ENCODE data around the gene KRT82. TPM values are rescaled to one million over a fixed set of nuclear protein-coding genes. Genes with fewer than 3 reads are reported as not detected.

Gene KRT82
- total RNA-seq, 2 experiments from 2014 or later, result not detected

DNA sequence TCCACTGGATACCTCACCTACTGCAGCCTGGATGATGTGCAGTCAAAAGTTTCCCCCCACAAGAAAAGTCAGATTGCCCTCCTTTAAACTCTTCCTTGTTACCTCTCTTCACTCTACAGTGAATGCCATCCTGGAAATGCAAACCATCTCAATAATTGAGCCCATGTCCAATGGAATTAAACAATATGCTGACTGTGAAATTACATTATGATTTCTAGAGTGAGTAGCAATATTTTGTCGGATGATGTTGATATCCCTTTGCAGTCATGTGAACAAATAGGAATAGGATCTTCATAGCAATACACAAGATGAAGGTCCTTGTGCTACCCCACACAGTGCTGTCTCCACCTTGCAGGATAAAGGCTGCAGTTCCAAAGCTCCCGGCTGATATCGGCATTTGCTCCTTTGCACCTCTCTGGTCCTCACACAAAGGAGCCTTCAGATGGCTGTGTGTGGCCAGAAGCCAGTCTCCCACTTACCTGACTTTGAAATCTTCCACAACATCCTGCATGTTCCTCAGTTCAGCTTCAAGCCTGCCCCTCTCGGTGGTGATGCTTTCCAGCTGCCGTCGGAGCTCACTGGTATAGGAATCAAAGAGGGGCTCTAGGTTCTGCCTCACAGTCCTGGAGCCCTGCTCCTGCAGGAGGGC is 26.5 kb upstream of the KRT82 start:
- intact Hi-C loops (cut with micrococcal nuclease), result no loop called here
- H3K9me3 Mint-ChIP-seq, result no peaks in the 10 kb centered on the region
- no peaks in the 10 kb centered on the region for H3K36me3 Mint-ChIP-seq
- no peak for DNase-seq
- H3K27me3 Mint-ChIP-seq, result peaks cover 11% of the 10 kb centered on the region
- ChIA-PET POLR2A (no interaction called here), CTCF (no interaction called here)
- H3K27ac Mint-ChIP-seq, result no peak overlapping the region
- H3K4me3 Mint-ChIP-seq, result no peak overlapping the region
- no peaks in the 10 kb centered on the region for H3K4me1 Mint-ChIP-seq (ENCODE audit: low read depth)

DNA sequence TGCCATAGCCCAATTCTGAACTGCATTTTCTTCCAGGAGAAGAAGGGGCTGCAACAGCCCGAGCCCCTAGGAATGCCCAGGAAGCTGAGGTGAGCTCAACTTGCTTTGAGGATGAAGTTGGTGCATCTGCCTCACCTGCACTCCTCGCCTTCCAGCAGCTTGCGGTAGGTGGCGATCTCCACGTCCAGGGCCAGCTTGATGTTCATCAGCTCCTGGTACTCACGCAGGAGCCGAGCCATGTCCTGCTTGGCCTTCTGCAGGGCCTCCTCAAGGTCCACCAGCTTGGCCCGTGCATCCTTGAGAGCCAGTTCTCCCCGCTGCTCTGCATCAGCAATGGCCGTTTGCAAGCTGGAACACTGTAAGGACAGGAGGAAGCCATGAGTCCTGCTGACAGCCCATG is 22.0 kb upstream of the KRT82 start:
- Mint-ChIP-seq H3K9me3 (no peaks in the 10 kb centered on the region), H3K27me3 (peaks cover 12% of the 10 kb centered on the region), H3K4me3 (no peak overlapping the region), H3K4me1 (ENCODE audit: low read depth) (no peaks in the 10 kb centered on the region), H3K27ac (no peak overlapping the region), H3K36me3 (no peaks in the 10 kb centered on the region)
- ChIA-PET CTCF (interaction anchor here (0.6 to 2.2 kb wide), 4 partner anchors 33 to 452 kb away, joined by 3 to 8 read pairs (median 4); no protein-coding TSS in a partner anchor), POLR2A (no interaction called here)
- intact Hi-C loops (cut with micrococcal nuclease), result no loop called here
- DNase-seq, result no peak

DNA sequence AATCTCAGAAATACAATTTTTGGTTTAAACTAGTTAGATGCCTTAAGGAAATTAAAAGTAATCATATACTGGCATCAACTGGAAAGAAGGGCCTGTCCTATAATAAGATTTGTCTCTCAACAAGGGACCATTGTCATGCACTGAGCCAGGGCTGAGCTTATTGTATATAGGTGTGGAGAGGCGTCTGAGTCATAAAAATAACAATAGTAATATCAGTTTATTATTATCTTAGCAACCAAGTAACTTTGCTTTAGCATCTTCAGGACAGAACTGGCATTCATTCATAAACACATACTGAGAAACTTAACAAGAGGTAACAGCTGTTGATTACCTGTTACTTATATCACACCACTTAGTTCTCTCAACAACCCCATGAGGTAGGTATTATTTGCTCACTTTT is 20.9 kb upstream of the KRT82 start:
- DNase-seq, result no peak
- Mint-ChIP-seq H3K36me3 (no peaks in the 10 kb centered on the region), H3K4me1 (ENCODE audit: low read depth) (no peaks in the 10 kb centered on the region), H3K4me3 (no peak overlapping the region), H3K27ac (no peak overlapping the region), H3K9me3 (no peaks in the 10 kb centered on the region), H3K27me3 (peaks cover 8% of the 10 kb centered on the region)
- ChIA-PET POLR2A (no interaction called here), CTCF (interaction anchor here (1.4 to 2.2 kb wide), 2 partner anchors 32 to 453 kb away, joined by 3 to 8 read pairs; no protein-coding TSS in a partner anchor)
- intact Hi-C loops (cut with micrococcal nuclease), result no loop called here

DNA sequence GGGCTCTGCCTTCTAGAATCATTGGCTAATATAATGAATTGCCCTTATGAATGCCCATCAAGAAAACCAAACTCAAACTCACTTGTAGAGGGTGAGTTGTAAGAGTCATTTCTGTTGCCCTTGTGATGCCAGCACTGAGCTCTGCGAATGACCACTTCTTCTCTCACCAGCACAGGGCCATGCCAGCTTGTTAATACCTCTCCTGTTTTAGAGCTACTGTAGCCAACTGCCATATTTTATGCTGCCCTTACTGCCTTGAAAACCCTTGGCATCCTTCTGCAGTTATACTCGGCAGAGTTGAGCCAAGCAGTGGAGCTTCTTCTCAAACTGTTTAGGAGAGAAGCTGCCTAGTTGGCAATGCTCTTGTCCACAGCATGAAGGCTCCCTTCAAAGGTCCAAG is 19.9 kb upstream of the KRT82 start:
- Mint-ChIP-seq H3K9me3 (no peaks in the 10 kb centered on the region), H3K27ac (no peak overlapping the region), H3K4me3 (no peak overlapping the region), H3K27me3 (peaks cover 7% of the 10 kb centered on the region), H3K36me3 (no peaks in the 10 kb centered on the region), H3K4me1 (ENCODE audit: low read depth) (no peaks in the 10 kb centered on the region)
- no peak for DNase-seq
- intact Hi-C loops (cut with micrococcal nuclease), result no loop called here
- ChIA-PET POLR2A (no interaction called here), CTCF (no interaction called here)

DNA sequence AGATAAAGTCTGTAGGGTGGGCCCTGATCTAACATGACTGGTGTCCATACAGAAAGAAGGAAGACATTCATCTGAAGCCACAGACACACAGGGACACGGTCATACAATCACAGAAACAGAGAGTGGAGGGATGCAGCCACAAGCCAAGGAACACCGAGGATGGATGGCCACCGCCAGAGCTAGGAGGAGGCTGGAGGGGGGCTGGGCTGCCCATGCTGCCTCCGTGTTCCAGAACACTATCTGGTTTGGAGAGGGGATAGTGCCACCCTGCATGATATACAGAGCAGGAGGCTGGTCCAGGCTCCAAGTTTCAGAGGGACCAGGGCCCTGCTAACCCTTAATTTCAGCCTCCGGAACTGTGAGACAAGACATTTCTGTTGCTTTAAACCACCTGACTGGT is 19.3 kb upstream of the KRT82 start:
- no peak overlapping the region for H3K4me3 Mint-ChIP-seq
- H3K27ac Mint-ChIP-seq, result no peak overlapping the region
- POLR2A ChIA-PET, result no interaction called here
- CTCF ChIA-PET, result no interaction called here
- no peaks in the 10 kb centered on the region for H3K4me1 Mint-ChIP-seq (ENCODE audit: low read depth)
- H3K36me3 Mint-ChIP-seq, result no peaks in the 10 kb centered on the region
- H3K9me3 Mint-ChIP-seq, result no peaks in the 10 kb centered on the region
- DNase-seq, result no peak
- intact Hi-C loops (cut with micrococcal nuclease), result no loop called here
- H3K27me3 Mint-ChIP-seq, result peaks cover 7% of the 10 kb centered on the region

DNA sequence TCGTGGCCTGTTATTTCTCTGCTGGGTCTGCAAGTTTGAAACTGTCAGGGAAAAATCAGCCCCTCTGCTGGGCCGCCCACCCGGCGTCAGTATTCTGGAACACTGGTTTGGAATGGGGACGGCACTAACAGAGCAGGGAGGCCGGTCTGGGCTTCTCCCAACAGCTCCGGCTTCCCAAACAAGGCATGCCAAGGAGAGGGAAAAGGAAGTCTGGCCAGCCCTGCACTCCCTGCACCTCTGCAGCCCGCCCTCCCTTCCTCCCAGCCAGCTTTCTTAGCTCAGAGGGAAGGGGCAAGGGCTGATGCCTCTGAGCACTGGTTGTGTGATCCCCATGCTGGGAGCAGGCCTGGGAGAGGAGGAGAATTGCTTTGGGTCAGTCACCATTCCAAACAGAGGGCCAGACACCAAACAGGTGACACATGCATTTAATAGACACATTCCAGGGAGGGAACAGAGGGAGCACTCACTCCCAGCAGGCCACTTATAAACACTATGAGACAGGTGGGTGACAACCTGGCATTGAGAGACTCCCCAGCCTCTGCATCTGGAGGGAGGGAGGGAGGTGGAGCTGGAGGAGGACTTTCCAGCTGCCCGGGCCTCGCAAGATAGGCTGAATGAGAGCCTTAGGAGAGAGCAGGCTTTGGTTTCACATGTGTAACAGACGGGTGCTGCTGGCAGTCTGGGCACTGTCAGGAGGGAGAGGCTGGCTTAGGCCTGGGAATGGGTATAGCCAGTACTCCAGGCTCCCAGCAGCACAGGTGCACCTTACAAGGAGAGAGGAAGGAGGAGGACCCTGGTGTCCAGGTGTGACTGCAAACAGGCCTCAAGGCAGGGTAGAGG is 17.7 kb upstream of the KRT82 start:
- Mint-ChIP-seq H3K27ac (no peak overlapping the region), H3K9me3 (no peaks in the 10 kb centered on the region), H3K4me1 (ENCODE audit: low read depth) (no peaks in the 10 kb centered on the region), H3K4me3 (no peak overlapping the region), H3K36me3 (no peaks in the 10 kb centered on the region), H3K27me3 (peaks cover 7% of the 10 kb centered on the region)
- ChIA-PET POLR2A (no interaction called here), CTCF (no interaction called here)
- DNase-seq, result no peak
- intact Hi-C loops (cut with micrococcal nuclease), result no loop called here

DNA sequence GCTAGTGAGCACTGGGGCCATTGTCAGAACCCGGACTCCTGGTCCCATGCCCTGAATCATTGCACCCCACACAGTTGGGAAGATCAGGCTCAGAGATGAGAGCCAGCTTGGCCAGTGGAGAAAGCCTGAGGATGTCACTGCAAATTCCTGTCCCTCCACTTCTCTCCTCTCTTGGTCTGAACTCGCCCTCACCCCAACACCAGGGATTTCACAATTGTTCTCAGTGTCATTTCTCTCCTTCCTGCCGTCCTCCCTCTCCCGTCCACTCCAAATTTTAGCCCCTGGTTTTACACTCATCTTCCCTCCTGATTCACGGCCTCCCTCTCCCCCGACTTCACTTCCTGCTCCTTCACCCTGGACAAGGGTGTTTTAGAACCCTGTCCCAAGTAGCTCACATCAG is 16.9 kb upstream of the KRT82 start:
- no peaks in the 10 kb centered on the region for H3K9me3 Mint-ChIP-seq
- DNase-seq, result no peak
- ChIA-PET CTCF (no interaction called here), POLR2A (no interaction called here)
- intact Hi-C loops (cut with micrococcal nuclease), result no loop called here
- H3K27ac Mint-ChIP-seq, result no peak overlapping the region
- H3K4me3 Mint-ChIP-seq, result no peak overlapping the region
- no peaks in the 10 kb centered on the region for H3K36me3 Mint-ChIP-seq
- no peaks in the 10 kb centered on the region for H3K4me1 Mint-ChIP-seq (ENCODE audit: low read depth)
- H3K27me3 Mint-ChIP-seq, result peaks cover 7% of the 10 kb centered on the region

DNA sequence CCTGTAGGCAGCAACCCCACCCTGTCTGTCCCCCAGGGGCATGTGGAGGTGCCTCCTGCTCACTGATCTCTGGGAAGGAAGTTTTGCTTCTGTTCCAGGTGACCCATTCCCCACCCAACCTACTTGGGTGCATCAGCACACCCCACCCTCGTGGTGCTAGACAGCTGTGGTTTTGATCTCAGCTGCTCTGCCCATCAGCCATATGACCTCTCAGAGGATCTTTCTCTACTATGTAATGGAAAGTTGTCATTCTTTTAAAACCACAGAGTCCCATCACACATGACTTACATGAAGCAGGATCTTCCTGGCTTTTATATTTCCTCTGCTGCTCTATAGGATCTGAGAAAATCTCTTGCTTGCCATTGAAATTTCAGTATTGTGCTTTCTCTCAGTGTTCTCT is 13.5 kb upstream of the KRT82 start:
- H3K27ac Mint-ChIP-seq, result no peak overlapping the region
- POLR2A ChIA-PET, result no interaction called here
- H3K36me3 Mint-ChIP-seq, result no peaks in the 10 kb centered on the region
- no peaks in the 10 kb centered on the region for H3K4me1 Mint-ChIP-seq (ENCODE audit: low read depth)
- no peaks in the 10 kb centered on the region for H3K9me3 Mint-ChIP-seq
- intact Hi-C loops (cut with micrococcal nuclease), result no loop called here
- DNase-seq, result no peak
- no peak overlapping the region for H3K4me3 Mint-ChIP-seq
- H3K27me3 Mint-ChIP-seq, result peaks cover 7% of the 10 kb centered on the region
- CTCF ChIA-PET, result interaction anchor here (0.9 kb wide), 1 partner anchor 459 kb away, joined by 3 read pairs; no protein-coding TSS in a partner anchor

DNA sequence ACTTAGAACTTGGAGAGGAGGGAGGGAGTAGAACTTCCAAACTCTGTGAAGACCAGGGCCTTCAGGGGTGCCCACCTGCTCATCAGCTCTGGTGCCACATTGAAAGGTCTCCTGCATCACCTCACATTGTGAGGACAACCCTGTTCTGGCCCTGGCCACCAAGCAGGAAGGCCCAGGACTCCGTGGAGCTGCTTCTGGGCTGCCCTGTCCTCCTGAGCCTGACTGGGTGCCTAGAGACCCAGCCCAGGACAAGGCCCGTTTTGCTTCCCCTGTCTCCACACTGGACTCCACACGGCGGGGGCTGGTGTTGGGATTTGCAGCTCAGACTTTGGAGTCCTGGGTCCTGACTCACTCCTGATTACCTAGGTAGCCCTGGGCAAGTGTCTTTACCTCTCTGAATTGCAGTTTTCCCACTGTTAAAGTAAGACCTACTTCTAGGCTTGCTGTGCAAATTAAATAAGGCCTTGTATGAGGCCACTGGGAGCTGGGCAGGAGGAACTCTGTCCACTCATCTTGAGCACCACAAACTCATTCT is 12.5 kb upstream of the KRT82 start:
- ChIA-PET POLR2A (no interaction called here), CTCF (interaction anchor here (0.9 kb wide), 1 partner anchor 461 kb away, joined by 3 read pairs; no protein-coding TSS in a partner anchor)
- Mint-ChIP-seq H3K27me3 (peaks cover 9% of the 10 kb centered on the region), H3K4me1 (ENCODE audit: low read depth) (no peaks in the 10 kb centered on the region), H3K36me3 (no peaks in the 10 kb centered on the region), H3K4me3 (no peak overlapping the region), H3K27ac (no peak overlapping the region), H3K9me3 (no peaks in the 10 kb centered on the region)
- intact Hi-C loops (cut with micrococcal nuclease), result no loop called here
- no peak for DNase-seq

DNA sequence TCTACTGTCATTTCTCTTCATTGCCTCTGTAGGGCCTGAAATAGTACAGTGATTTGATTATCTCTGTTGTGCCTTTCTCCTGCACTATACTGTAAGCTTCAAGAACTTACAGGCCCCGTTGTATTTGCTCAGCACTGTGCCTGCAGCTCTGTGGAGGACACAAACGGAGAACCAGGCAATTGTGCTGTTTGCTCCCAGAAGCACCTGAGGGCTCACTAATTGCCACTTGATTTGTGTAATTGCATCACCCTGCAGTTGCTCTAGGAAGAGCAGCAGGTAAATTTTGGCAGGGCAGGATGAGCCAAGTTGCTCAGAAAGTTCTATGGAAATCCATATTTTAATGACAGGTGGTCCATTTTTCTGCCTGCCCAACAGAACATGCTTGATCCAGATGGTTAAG is 11.6 kb upstream of the KRT82 start:
- POLR2A ChIA-PET, result no interaction called here
- intact Hi-C loops (cut with micrococcal nuclease), result no loop called here
- Mint-ChIP-seq H3K9me3 (no peaks in the 10 kb centered on the region), H3K4me3 (no peak overlapping the region), H3K27ac (no peak overlapping the region), H3K27me3 (peaks cover 10% of the 10 kb centered on the region), H3K4me1 (ENCODE audit: low read depth) (no peaks in the 10 kb centered on the region), H3K36me3 (no peaks in the 10 kb centered on the region)
- CTCF ChIA-PET, result no interaction called here
- no peak for DNase-seq

DNA sequence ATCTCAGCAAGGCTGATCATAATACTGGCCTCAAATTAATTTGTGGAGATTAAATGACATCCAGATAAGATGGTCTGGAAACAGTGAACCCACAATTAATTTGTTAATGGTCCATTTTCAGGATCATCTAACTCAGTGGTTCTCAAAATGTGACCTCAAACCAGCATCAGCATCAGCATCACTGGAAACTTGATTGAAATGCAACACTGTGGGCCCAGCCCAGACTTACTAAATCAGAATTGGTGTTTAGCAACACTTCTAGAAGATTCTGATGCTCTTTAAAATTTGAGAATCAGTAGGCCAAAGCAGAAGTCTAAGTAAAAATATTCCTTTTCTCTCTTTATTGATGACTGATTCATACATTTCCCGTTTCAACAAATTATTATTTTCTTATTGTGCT is 10.7 kb upstream of the KRT82 start:
- Mint-ChIP-seq H3K27ac (no peak overlapping the region), H3K4me3 (no peak overlapping the region), H3K27me3 (peaks cover 8% of the 10 kb centered on the region), H3K9me3 (no peaks in the 10 kb centered on the region), H3K4me1 (ENCODE audit: low read depth) (no peaks in the 10 kb centered on the region), H3K36me3 (no peaks in the 10 kb centered on the region)
- POLR2A ChIA-PET, result no interaction called here
- intact Hi-C loops (cut with micrococcal nuclease), result no loop called here
- DNase-seq, result no peak
- CTCF ChIA-PET, result no interaction called here

DNA sequence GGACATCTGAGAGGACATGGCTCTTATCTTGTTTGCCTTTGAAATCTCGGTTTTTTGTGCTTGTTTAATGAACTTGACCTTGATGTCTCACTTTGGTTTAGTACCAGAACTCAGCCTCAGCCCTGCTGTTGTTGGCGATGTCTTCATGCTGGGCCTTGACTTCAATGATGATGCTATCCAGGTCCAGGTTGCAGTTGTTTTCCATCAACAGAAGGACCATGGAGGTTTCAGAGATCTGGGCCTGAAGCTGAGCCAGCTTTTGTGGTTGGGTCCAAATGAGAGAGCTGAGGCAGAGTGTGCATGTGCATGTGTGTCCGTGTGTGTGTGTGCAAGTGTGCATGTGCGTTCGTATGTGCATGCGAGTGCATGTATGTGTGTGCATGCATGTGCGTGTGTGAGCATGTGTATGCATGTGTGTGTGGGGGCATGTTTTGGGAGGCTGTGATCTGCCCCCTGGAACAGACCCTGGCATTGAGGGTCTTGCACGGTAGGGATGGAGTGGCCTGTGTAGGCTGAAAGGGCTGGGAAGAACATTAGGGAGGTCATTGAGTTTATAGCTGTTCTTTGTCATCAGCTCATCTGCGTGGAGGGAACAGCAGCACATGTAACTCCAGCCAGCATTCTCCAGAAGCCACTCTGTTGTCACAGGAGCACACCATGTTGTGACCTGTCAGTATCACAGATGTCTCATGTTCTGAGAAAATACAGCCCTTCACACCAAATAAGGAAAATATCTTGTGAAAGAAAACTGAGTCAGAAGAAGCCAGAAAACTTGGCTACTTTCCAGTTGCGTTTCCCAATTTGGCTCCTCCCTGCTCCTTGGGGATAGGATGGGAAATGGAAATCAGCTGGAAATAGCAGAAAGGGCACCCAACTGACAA is 10.0 kb upstream of the KRT82 start:
- intact Hi-C loops (cut with micrococcal nuclease), result no loop called here
- Mint-ChIP-seq H3K4me3 (no peak overlapping the region), H3K4me1 (ENCODE audit: low read depth) (no peaks in the 10 kb centered on the region), H3K36me3 (no peaks in the 10 kb centered on the region), H3K27ac (no peak overlapping the region), H3K9me3 (no peaks in the 10 kb centered on the region), H3K27me3 (peaks cover 4% of the 10 kb centered on the region)
- ChIA-PET POLR2A (no interaction called here), CTCF (no interaction called here)
- DNase-seq, result no peak

Measured in activated CD4-positive, alpha-beta memory T cell treated with anti-CD3 and anti-CD28 coated beads for 36 hours (primary cell).